ENCODE measurements around the gene MAK.

DNA sequence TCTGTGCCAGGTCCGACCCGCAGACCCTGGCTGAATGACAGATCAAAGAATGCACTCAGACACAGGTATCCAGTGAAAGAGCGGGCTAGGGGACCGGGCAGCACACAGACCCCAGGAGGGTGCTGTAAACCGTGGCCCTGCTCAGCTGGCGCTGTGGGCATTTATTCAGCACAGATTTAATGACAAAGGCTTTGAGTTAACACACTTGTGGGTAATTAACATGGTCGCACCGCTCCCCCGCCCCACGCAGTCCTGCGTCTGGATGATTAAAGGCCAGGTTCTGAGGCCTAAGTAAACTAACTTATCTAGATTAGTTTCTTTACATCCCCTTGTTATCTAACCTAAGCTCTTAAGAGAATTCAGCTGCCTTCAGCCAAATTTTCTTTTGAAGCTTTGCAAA lies 3.5 kb downstream of the MAK start:
- TF ChIP-seq POLR2A (IDR thresholded peaks at IDR 0.05) = no peak
- TF ChIP-seq CTCF (IDR thresholded peaks at IDR 0.05 in 8 of 11, conservative IDR thresholded peaks at IDR 0.05 in 3 of 11) = no peak
- no peak for TF ChIP-seq POLR2AphosphoS5 (IDR thresholded peaks at IDR 0.05)
